Measurements from ENCODE around the gene NRCAM. TPM values are rescaled to one million over a fixed set of nuclear protein-coding genes. Genes with fewer than 3 reads are reported as not detected.

The NRCAM gene
- total and polyA plus RNA-seq, 10 of the 15 experiments (the other 5 are each of a cell fraction or from before 2014, with no cell fraction given) = 0.30 to 2.0 (median 1.0) TPM

DNA sequence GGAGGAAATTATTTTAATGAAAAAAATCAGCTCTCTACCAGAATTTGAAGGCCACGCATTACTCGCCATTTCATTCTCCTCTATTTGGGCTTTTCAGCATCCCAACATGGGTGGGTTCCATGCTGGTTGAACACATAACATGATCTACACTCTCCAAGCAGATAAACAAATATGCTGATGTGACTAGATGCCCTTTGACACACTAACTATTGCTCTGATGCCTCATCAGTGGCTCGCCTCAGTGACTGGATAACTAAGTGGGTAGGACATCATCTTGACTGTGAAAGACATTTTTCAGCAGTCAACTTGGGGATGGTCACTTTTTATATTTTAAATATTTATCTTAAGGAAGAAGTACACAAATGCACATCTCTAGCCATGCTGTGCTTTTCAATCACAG lies 212.1 kb downstream of the NRCAM start:
- POLR2A ChIA-PET = no interaction called here

GRCh38 chr7:108239501-108240225 lies 216.6 kb downstream of the NRCAM start:
- CTCF ChIA-PET = interaction anchor here (1.7 kb wide), 1 partner anchor 13 kb away, joined by 5 read pairs; no protein-coding TSS in a partner anchor
- TF ChIP-seq PAX8 (IDR thresholded peaks at IDR 0.05) (no peak), JUND (IDR thresholded peaks at IDR 0.05; ENCODE audit: low read depth, low read length) (no peak), NFYB (IDR thresholded peaks at IDR 0.05; ENCODE audit: insufficient read depth, low read depth, low read length) (no peak), ZNF24 (IDR thresholded peaks at IDR 0.05) (no peak), FOS (IDR thresholded peaks at IDR 0.05; ENCODE audit: borderline replicate concordance, extremely low read depth, insufficient read length) (no peak), ZNF592 (IDR thresholded peaks at IDR 0.05) (no peak), NR2F1 (conservative IDR thresholded peaks at IDR 0.05) (no peak)
- TF ChIP-seq, protein P1, sequence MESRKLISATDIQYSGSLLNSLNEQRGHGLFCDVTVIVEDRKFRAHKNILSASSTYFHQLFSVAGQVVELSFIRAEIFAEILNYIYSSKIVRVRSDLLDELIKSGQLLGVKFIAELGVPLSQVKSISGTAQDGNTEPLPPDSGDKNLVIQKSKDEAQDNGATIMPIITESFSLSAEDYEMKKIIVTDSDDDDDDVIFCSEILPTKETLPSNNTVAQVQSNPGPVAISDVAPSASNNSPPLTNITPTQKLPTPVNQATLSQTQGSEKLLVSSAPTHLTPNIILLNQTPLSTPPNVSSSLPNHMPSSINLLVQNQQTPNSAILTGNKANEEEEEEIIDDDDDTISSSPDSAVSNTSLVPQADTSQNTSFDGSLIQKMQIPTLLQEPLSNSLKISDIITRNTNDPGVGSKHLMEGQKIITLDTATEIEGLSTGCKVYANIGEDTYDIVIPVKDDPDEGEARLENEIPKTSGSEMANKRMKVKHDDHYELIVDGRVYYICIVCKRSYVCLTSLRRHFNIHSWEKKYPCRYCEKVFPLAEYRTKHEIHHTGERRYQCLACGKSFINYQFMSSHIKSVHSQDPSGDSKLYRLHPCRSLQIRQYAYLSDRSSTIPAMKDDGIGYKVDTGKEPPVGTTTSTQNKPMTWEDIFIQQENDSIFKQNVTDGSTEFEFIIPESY (IDR thresholded peaks at IDR 0.05) = no peak
- TF ChIP-seq, protein P2, sequence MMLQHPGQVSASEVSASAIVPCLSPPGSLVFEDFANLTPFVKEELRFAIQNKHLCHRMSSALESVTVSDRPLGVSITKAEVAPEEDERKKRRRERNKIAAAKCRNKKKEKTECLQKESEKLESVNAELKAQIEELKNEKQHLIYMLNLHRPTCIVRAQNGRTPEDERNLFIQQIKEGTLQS (IDR thresholded peaks at IDR 0.05; ENCODE audit: borderline replicate concordance, extremely low read depth, low read depth, low read length) = no peak

More for the DNA sequence above, 212.1 kb downstream of the NRCAM start:
- intact Hi-C loops (cut with micrococcal nuclease; ENCODE audit: unreplicated experiment) (no loop called here), in situ Hi-C loops (cut with MboI) (no loop called here)
- H3K4me3 ChIP-seq = no peak overlapping the region
- CTCF ChIA-PET = interaction anchor here (2.2 kb wide), 1 partner anchor 9 kb away, joined by 8 read pairs; no protein-coding TSS in a partner anchor
- FAIRE-seq = no peak
- no peak overlapping the region for H3K4me2 ChIP-seq (ENCODE audit: control insufficient read depth, insufficient read depth)
- SMC1A ChIA-PET (ENCODE audit: uncharacterized antibody, unreplicated experiment) = interaction anchor here (1.8 to 3.0 kb wide), 2 partner anchors 8 to 33 kb away, joined by 4 to 14 read pairs; no protein-coding TSS in a partner anchor
- no peaks in the 10 kb centered on the region for H3K79me2 ChIP-seq (ENCODE audit: control insufficient read depth, insufficient read depth, low read length)
- H3K9ac ChIP-seq (ENCODE audit: control insufficient read depth, insufficient read depth, low read length) = no peak overlapping the region
- no peak for TF ChIP-seq CHD2 (IDR thresholded peaks at IDR 0.05; ENCODE audit: borderline replicate concordance, low read depth, low read length)
- H3K9me3 ChIP-seq (replicated peaks; ENCODE audit: control insufficient read depth, insufficient read depth, low read length) = no peaks in the 10 kb centered on the region
- RAD21 ChIA-PET (ENCODE audit: unreplicated experiment) = no interaction called here
- BruUV-seq (replicated peaks) = no TSS peak
- ATAC-seq = no peak
- H3K27me3 ChIP-seq (replicated peaks in 1 of 2; ENCODE audit: control insufficient read depth in 2 of 2, insufficient read depth in 2 of 2, low read length in 1 of 2) = no peaks in the 10 kb centered on the region
- H2AFZ ChIP-seq (ENCODE audit: control insufficient read depth, low read depth, low read length) = no peak overlapping the region
- no peaks in the 10 kb centered on the region for H3K36me3 ChIP-seq (ENCODE audit: control insufficient read depth in 2 of 2, insufficient read depth in 2 of 2, low read length in 1 of 2)
- 0 out of 2 replicates have a peak, but pooled peaks cover 3% of the 10 kb centered on the region for H3K4me1 ChIP-seq (ENCODE audit: control insufficient read depth, insufficient read depth, low read length)
- H3K27ac ChIP-seq (ENCODE audit: control insufficient read depth, insufficient read depth) = no peak overlapping the region
- H4K20me1 ChIP-seq (ENCODE audit: control insufficient read depth, insufficient read depth) = no peaks in the 10 kb centered on the region
- no peak for DNase-seq (ENCODE audit: low read depth, low spot score)
- WGBS (ENCODE audit: insufficient coverage, insufficient replicate concordance, low lambda C conversion rate, missing lambda C conversion rate) = 68% methylated on average over 3 of the region's 3 CpGs

More at GRCh38 chr7:108239501-108240225, 216.6 kb downstream of the NRCAM start:
- intact Hi-C loops (cut with micrococcal nuclease; ENCODE audit: unreplicated experiment) (loop anchor here (10.0 kb wide), 1 partner anchor 55 kb away; no protein-coding TSS in a partner anchor), in situ Hi-C loops (cut with MboI) (no loop called here)
- Histone ChIP-seq H3K27ac (ENCODE audit: control insufficient read depth, insufficient read depth) (no peak overlapping the region), H4K20me1 (ENCODE audit: control insufficient read depth, insufficient read depth) (no peaks in the 10 kb centered on the region), H3K4me3 (no peak overlapping the region), H3K4me2 (ENCODE audit: control insufficient read depth, insufficient read depth) (no peak overlapping the region), H3K4me1 (ENCODE audit: control insufficient read depth, insufficient read depth, low read length) (no peaks in the 10 kb centered on the region), H3K36me3 (ENCODE audit: control insufficient read depth in 2 of 2, insufficient read depth in 2 of 2, low read length in 1 of 2) (no peaks in the 10 kb centered on the region), H3K79me2 (ENCODE audit: control insufficient read depth, insufficient read depth, low read length) (no peaks in the 10 kb centered on the region), H3K9me3 (replicated peaks; ENCODE audit: control insufficient read depth, insufficient read depth, low read length) (no peaks in the 10 kb centered on the region), H3K27me3 (replicated peaks in 1 of 2; ENCODE audit: control insufficient read depth in 2 of 2, insufficient read depth in 2 of 2, low read length in 1 of 2) (no peaks in the 10 kb centered on the region), H2AFZ (ENCODE audit: control insufficient read depth, low read depth, low read length) (no peak overlapping the region), H3K9ac (ENCODE audit: control insufficient read depth, insufficient read depth, low read length) (no peak overlapping the region)
- ATAC-seq (no peak), DNase-seq (ENCODE audit: low read depth, low spot score) (no peak), FAIRE-seq (no peak)
- WGBS (ENCODE audit: insufficient coverage, insufficient replicate concordance, low lambda C conversion rate, missing lambda C conversion rate) = 54% methylated on average over 11 of the region's 11 CpGs
- SMC1A ChIA-PET (ENCODE audit: uncharacterized antibody, unreplicated experiment) = interaction anchor here (0.9 to 1.7 kb wide), 2 partner anchors 10 to 13 kb away, joined by 5 to 6 read pairs; no protein-coding TSS in a partner anchor
- RAD21 ChIA-PET (ENCODE audit: unreplicated experiment) = no interaction called here
- no TSS peak for BruUV-seq (replicated peaks)
- POLR2A ChIA-PET = no interaction called here
